RPMI7951 (cell line): ENCODE results near the gene RNF39. TPM values are rescaled to one million over a fixed set of nuclear protein-coding genes. Genes with fewer than 3 reads are reported as not detected.
A peak's percentile ranks its signal among the peaks of the same experiment; 100 is the strongest.
"Not testable (repeated sequence)": the region's sequence is repeated elsewhere in the genome, so short reads cannot be mapped to it uniquely, and the experiment has no call there.

Experiments used
- DNase-seq: peaks from one replicate; pipeline ENCODE4 v3.0.0-alpha.2; 2012; ENCODE audit warnings: low read depth
- total RNA-seq: library from RNA; depleted of rRNA; stranded (reverse); fragments of >200 nt; shearing (Covaris generic); gene quantifications from 2 replicates; pipeline ENCODE4 v1.2.3, GENCODE V29; 2014

RNF39 gene
- total RNA-seq, 1 experiment from 2014 or later = not detected

GRCh38 chr6:30062471-30063178, 12.9 kb downstream of the RNF39 start:
- DNase-seq = no peak

GRCh38 chr6:30061858-30062458, 13.6 kb downstream of the RNF39 start:
- DNase-seq = peak; percentile 33

- DNase-seq = peak; percentile 97
Observed at GRCh38 chr6:30061092-30061857, 14.3 kb downstream of the RNF39 start, which contains the start of gene POLR1H. Gene POLR1H, plus strand, starts transcription at chr6:30061265. Its CDS starts 260 bp downstream, at chr6:30061525.

DNA sequence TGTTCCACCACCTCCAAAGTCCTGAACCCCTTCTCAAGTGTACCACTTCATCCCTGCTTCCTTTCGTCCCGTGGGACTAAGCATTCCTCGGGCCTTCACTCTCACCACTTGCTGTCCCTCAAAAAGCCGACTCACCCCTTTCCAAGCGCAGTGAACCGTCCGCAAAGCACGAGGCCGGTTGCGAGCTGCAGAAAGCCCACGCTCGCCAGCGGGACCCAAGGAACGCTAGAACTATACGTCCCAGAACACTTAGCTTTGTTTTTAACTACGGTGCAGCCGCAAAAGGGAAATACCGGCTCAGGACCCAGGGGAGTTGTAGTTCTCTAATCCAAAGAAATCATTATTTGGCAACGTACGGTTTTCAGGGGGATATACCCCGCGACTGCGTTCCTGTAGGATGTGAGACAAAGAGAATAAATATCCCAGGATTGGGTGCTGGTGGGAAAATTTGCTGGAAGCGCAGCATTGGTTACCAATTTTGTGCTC, 14.9 kb downstream of the RNF39 start:
- peak; percentile 31 for DNase-seq

DNA sequence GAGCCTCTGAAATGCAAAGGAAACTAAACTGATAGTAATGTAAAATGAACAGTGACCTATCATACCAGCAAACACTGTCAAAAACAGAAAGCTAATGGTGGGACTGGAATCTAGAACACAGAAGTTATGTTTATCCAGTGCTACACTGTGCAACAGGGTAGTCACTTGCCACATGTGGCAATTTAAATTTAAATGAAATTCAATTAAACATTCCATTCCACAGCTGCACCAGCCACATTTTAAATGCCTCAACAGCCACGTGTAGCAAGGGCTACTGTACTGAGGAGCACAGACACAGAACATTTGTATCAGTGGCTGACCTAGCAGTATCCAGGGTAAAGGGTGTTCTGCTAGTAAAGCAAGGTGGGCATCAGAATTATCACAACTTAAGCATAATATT, 20.1 kb downstream of the RNF39 start:
- no peak for DNase-seq

- no peak for DNase-seq
Observed at GRCh38 chr6:30053682-30054081, 21.9 kb downstream of the RNF39 start.

DNA sequence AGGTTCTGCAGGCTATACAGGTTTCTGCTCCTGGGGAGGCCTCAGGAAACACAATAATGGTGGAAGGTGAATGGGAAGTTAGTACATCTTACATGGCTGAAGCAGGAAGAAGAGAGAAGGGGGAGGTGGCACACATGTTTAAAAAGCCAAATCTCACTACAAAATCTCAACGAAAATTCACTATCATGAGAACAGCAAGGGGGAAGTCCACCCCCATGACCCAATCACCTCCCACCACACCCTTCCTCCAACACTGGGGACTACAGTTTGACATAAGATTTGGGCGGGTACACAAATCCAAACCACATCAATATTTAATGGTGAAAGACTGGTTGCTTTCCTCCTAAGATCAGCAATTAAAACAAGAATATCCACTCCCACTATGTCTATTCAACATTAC, 28.3 kb downstream of the RNF39 start:
- no peak for DNase-seq

- peak; percentile 34 for DNase-seq
Observed at GRCh38 chr6:30044630-30045029, 30.9 kb downstream of the RNF39 start.

DNA sequence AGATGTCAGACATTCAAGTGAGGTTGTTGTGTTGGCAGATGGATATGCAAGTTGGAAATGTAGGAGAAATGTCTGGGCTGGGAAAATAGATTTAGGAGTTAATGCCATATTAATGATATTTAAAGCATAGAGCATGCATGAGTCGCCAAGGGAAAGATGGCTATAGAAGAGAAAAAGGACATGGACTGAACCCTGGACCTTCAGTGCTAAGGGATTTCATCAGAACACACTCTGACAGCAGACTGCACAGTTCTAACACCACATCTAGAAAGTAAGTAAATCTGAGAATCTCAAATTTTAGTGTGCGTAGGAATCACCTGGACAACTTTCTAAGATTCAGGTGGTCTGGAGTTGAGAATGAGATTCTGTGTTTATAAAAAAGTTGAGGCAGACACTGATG, 31.8 kb downstream of the RNF39 start:
- DNase-seq = no peak

- DNase-seq = no peak
Observed at GRCh38 chr6:30042914-30043313, 32.7 kb downstream of the RNF39 start.

DNA sequence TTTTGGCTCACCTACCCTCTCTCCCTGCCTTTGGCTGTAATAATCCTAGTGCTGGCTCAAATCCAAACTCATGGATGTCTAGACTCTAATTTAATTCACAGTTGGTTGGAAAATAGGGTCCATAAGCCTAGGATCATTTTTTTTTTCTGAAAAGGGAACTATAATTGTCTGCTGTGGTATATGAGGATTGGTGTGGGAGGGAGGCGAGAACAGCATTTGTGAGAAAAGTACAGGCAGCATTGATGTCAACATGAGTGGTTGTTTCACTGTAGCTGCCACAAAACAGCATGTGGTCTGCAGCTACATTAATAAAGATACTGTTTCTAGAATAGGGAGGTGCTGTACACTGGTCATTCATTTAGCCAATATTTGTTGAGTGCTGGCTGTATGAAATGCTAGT, 33.1 kb downstream of the RNF39 start:
- no peak for DNase-seq

DNA sequence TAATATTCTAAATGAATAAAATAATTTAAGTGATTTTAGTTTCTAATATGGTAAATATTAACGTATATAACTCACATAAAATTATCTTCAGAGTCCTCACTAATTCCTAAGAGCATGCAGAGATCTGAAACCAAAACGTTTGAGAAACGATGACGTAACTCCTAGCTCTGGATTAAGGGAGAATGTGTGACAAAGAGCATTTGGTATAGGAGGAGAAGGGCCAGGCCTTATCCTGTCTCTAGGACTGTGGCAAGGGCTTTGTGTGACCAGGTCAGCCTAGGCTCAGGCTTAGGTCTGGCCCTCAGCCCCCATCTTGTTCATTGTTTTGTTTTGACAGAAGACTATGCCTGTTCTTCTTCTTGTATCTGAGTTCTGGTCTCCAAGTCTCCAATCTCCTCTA, 33.7 kb downstream of the RNF39 start:
- no peak for DNase-seq

GRCh38 chr6:30041221-30041620, 34.3 kb downstream of the RNF39 start:
- DNase-seq = no peak

- peak; percentile 31 for DNase-seq
Observed at GRCh38 chr6:30037182-30037788, 38.3 kb downstream of the RNF39 start.

DNA sequence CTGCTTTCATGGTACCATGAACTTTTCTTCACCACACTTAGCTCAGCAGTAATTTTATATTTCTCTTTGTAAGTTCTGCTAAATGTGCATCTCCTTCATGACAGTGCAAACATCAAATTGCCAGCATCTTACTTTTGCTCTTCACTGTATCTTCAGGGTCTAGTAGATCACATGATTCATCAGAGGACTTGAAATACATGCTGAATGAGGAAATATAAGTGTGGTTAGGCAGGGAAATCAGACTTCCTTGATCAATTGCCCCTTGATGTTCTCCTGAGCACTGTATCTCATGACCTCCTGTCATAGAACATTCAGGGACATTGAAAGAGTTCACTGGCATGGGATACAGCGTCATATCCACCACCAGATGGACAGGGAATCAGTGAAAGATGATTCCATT, 39.8 kb downstream of the RNF39 start:
- no peak for DNase-seq

GRCh38 chr6:30033440-30033839, 42.1 kb downstream of the RNF39 start:
- not testable (repeated sequence) for DNase-seq

- no peak for DNase-seq
Observed at GRCh38 chr6:30031381-30031780, 44.2 kb downstream of the RNF39 start.

- DNase-seq = no peak
Observed at GRCh38 chr6:30029588-30029987, 46.0 kb downstream of the RNF39 start.

- no peak for DNase-seq
Observed at GRCh38 chr6:30025186-30025585, 50.4 kb downstream of the RNF39 start.

DNA sequence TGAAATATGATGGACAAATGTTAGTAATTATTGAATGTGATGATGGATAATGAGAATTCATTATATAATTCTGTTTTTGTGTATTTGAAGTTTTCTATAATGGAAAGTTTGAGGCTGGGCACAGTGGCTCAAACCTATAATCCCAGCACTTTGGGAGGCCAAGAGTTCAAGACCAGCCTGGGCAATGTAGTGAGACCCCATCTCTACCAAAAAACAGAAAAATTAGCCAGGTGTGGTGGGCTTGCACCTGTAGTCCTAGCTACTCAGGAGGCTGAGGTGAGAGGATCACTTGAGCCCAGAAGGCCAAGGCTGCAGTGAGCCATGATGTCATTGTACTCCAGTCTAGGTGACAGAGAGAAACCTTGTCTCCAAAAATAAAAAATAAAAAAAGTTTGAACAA, 52.9 kb downstream of the RNF39 start:
- DNase-seq = not testable (repeated sequence)

DNA sequence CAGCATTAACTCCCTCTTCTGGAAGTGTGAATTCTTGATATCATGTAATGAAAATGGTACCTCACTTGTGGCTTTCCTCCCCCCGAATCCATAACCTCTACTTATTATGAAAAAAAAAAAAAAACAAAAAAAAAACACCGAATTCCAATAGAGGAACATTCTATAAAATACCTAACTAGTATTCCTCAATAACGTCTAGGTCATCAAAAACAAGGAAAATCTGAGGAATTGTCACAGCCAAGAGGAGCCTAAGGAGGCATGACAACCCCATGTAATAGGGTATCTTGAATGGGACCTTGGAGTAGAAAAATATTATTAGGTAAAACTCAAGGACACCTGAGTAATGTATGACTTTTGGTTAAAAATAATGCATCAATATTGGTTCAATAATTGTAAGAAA, 53.4 kb downstream of the RNF39 start:
- no peak for DNase-seq

- DNase-seq = no peak
Observed at GRCh38 chr6:30020626-30021025, 54.9 kb downstream of the RNF39 start.
